ENCODE data around the gene LEFTY2. TPM values are rescaled to one million over a fixed set of nuclear protein-coding genes. Genes with fewer than 3 reads are reported as not detected.

The LEFTY2 gene
- total RNA-seq, 1 donor from 2014 or later: not detected

- H3K27me3 ChIP-seq (ENCODE audit: control insufficient read depth, insufficient read depth, low read length): no peaks in the 10 kb centered on the region
- H3K36me3 ChIP-seq (ENCODE audit: control insufficient read depth, insufficient read depth, low read length): peaks cover 17% of the 10 kb centered on the region
- peak; percentile 86 for DNase-seq (ENCODE audit: low read depth)
- no peak for FAIRE-seq
- TF ChIP-seq, protein P1, sequence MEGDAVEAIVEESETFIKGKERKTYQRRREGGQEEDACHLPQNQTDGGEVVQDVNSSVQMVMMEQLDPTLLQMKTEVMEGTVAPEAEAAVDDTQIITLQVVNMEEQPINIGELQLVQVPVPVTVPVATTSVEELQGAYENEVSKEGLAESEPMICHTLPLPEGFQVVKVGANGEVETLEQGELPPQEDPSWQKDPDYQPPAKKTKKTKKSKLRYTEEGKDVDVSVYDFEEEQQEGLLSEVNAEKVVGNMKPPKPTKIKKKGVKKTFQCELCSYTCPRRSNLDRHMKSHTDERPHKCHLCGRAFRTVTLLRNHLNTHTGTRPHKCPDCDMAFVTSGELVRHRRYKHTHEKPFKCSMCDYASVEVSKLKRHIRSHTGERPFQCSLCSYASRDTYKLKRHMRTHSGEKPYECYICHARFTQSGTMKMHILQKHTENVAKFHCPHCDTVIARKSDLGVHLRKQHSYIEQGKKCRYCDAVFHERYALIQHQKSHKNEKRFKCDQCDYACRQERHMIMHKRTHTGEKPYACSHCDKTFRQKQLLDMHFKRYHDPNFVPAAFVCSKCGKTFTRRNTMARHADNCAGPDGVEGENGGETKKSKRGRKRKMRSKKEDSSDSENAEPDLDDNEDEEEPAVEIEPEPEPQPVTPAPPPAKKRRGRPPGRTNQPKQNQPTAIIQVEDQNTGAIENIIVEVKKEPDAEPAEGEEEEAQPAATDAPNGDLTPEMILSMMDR (IDR thresholded peaks at IDR 0.05; ENCODE audit: insufficient read depth, low read length, severe bottlenecking): no peak
- H3K4me3 ChIP-seq (ENCODE audit: low read depth, low read length): peak within 1 kb of the TSS; percentile 99
Observed at GRCh38 chr1:225923692-225924555, 17.1 kb downstream of the LEFTY2 start, which contains the start of gene PYCR2. PYCR2 (minus strand) TSS chr1:225924250; CDS start chr1:225924110, 140 bp downstream.

GRCh38 chr1:225923381-225923691 is 17.7 kb downstream of the LEFTY2 start:
- H3K36me3 ChIP-seq (ENCODE audit: control insufficient read depth, insufficient read depth, low read length): peaks cover 17% of the 10 kb centered on the region
- no peaks in the 10 kb centered on the region for H3K27me3 ChIP-seq (ENCODE audit: control insufficient read depth, insufficient read depth, low read length)
- peak overlapping the region; percentile 99 for H3K4me3 ChIP-seq (ENCODE audit: low read depth, low read length)
- no peak for FAIRE-seq
- TF ChIP-seq, protein P1 (IDR thresholded peaks at IDR 0.05; ENCODE audit: insufficient read depth, low read length, severe bottlenecking): no peak
- no peak for DNase-seq (ENCODE audit: low read depth)

- no peak overlapping the region for H3K4me3 ChIP-seq (ENCODE audit: low read depth, low read length)
- peak; percentile 96 for DNase-seq (ENCODE audit: low read depth)
- H3K27me3 ChIP-seq (ENCODE audit: control insufficient read depth, insufficient read depth, low read length): no peaks in the 10 kb centered on the region
- peaks cover 19% of the 10 kb centered on the region for H3K36me3 ChIP-seq (ENCODE audit: control insufficient read depth, insufficient read depth, low read length)
- peak; percentile 60 for FAIRE-seq
- TF ChIP-seq, protein P1 (IDR thresholded peaks at IDR 0.05; ENCODE audit: insufficient read depth, low read length, severe bottlenecking): no peak
Observed at GRCh38 chr1:225921734-225922709, 19.0 kb downstream of the LEFTY2 start.

GRCh38 chr1:225919906-225920305 is 21.1 kb downstream of the LEFTY2 start:
- no peak for FAIRE-seq
- H3K36me3 ChIP-seq (ENCODE audit: control insufficient read depth, insufficient read depth, low read length): peaks cover 19% of the 10 kb centered on the region
- H3K4me3 ChIP-seq (ENCODE audit: low read depth, low read length): no peak overlapping the region
- peak; percentile 93 for DNase-seq (ENCODE audit: low read depth)
- H3K27me3 ChIP-seq (ENCODE audit: control insufficient read depth, insufficient read depth, low read length): no peaks in the 10 kb centered on the region
- TF ChIP-seq, protein P1 (IDR thresholded peaks at IDR 0.05; ENCODE audit: insufficient read depth, low read length, severe bottlenecking): no peak

DNA sequence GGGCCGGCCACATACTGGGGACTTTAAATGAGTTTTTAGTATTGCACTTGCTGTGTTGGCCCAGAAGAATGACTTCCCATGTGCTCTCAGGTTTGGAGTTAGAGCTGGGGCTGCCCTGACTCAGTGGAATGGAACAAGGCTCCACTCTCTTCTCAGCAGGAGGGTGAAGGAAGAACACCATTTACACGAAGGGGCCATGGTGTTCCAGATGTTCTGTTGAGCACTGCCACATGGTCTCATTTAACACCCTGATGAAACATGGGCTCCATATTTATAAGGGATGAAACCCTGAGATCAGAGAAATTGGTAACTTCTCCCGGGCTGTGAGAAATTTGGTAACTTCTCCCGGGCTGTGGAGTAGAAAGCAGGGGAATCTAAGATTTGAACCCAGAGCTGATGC is 22.7 kb downstream of the LEFTY2 start:
- Histone ChIP-seq H3K27me3 (ENCODE audit: control insufficient read depth, insufficient read depth, low read length) (no peaks in the 10 kb centered on the region), H3K4me3 (ENCODE audit: low read depth, low read length) (no peak overlapping the region)
- FAIRE-seq: no peak

More for the DNA sequence above, 22.7 kb downstream of the LEFTY2 start:
- DNase-seq (ENCODE audit: low read depth): no peak
- TF ChIP-seq, protein P1 (IDR thresholded peaks at IDR 0.05; ENCODE audit: insufficient read depth, low read length, severe bottlenecking): no peak
- peaks cover 19% of the 10 kb centered on the region for H3K36me3 ChIP-seq (ENCODE audit: control insufficient read depth, insufficient read depth, low read length)

Measured in bronchial epithelial cell (primary cell).